GM18520 (cell line): Measurements from ENCODE around the gene COL1A2.

ENCODE experiments used
- ATAC-seq: cut with Tn5 transposase; IDR thresholded peaks from one replicate; pipeline ENCODE4 v1.9.1; 2021; ENCODE audit not compliant: unreplicated experiment

Gene COL1A2

DNA sequence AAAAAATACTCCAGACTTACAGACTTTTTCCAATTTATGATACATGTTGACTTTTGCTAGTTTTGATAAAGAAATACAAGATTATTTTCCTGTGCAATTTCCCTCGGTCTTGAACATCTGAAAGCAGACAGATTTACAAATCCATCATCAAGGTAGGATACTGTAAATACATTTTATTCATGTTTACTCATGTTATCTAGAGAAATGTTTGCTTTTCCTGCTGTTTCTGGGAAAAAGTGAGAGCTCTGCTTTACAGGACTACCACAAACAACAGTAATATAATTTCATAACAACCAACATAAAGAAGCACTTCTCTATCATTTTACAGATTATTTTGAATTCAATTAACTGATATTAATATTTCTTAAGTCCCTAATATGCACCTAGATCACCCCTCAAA, 83.2 kb downstream of the COL1A2 start:
- ATAC-seq: no peak

DNA sequence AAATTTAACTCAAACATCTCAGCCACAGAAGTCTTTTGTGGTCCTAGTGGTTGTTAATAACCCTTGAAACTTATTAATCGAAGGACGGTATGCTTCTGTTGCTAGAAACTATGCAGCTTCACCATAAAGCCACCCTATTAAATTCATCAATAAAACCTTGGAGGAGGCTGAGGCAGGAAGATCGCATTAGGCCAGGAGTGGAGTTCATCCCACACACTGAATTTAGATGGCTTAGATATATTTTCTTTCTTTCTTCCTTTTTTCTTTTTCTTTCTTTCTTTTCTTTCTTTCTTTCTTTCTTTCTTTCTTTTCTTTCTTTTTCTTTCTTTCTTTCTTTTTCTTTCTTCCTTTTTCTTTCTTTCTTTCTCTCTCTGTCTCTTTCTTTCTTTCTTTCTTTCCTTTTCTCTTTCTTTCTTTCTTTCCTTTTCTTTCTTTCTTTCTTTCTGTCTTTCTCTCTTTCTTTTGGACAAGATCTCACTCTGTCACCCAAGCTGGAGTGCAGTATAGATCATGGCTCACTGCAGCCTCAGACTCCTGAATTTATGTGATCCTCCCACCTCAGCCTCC, 84.0 kb downstream of the COL1A2 start:
- no peak for ATAC-seq
